ENCODE data around the gene IGSF6.

- TF ChIP-seq CTCF (IDR thresholded peaks at IDR 0.05) (no peak), SIN3A (IDR thresholded peaks at IDR 0.05; ENCODE audit: borderline replicate concordance, insufficient read depth, low read depth, low read length) (no peak), POLR2AphosphoS5 (IDR thresholded peaks at IDR 0.05; ENCODE audit: low read depth, low read length) (no peak), TCF7L2 (IDR thresholded peaks at IDR 0.05; ENCODE audit: low read depth, low read length) (no peak), REST (IDR thresholded peaks at IDR 0.05; ENCODE audit: insufficient read depth in 1 of 2, low read depth in 2 of 2, low read length in 1 of 2) (no peak)
These were observed 7.7 kb downstream of the IGSF6 start for GRCh38 chr16:21644674-21645073.

All from Panc1 (cell line).